Muscle of back (tissue), 13 donors: ENCODE measurements around the gene NIPSNAP3A. TPM values are rescaled to one million over a fixed set of nuclear protein-coding genes. Genes with fewer than 3 reads are reported as not detected.
"Not testable (repeated sequence)": the region's sequence is repeated elsewhere in the genome, so short reads cannot be mapped to it uniquely, and the experiment has no call there.

ENCODE experiments used
- DNase-seq, 3 donors: peaks; one replicate each; pipeline versions ENCODE4 v3.0.0 to v3.0.0-alpha.2; 2013
- long read RNA-seq, 9 donors: transcript quantifications; one replicate each; lab custom pipeline, GENCODE V29; 2026
- polyA plus RNA-seq, 10 donors: library from polyadenylated mRNA; unstranded; fragments of 120-200 nt; gene quantifications; one replicate each; pipeline ENCODE4 v1.2.1, GENCODE V29; 2013; ENCODE audit not compliant: insufficient read length in 10 of 10

Gene NIPSNAP3A
- 10 to 100 TPM; 47.7 to 64.1 (median 57.9) TPM for polyA plus RNA-seq
- long read RNA-seq, donor 1, transcript NIPSNAP3A-201 (6 exons, 1,633 nt): major isoform, 16 of 43 reads
- long read RNA-seq, donor 1, partial matches to known transcripts: 27 of 43 reads
- long read RNA-seq, donor 1, other reads (novel, unspliced or antisense): 0 of 43 reads
- long read RNA-seq, donor 2, transcript NIPSNAP3A-201 (6 exons, 1,633 nt): major isoform, 26 of 44 reads
- long read RNA-seq, donor 2, partial matches to known transcripts: 18 of 44 reads
- long read RNA-seq, donor 2, other reads (novel, unspliced or antisense): 0 of 44 reads
- long read RNA-seq, donor 3: 0 reads
- long read RNA-seq, donor 4, transcript NIPSNAP3A-201 (6 exons, 1,633 nt): major isoform, 14 of 43 reads
- long read RNA-seq, donor 4, partial matches to known transcripts: 29 of 43 reads
- long read RNA-seq, donor 4, other reads (novel, unspliced or antisense): 0 of 43 reads
- long read RNA-seq, donor 5, transcript NIPSNAP3A-201 (6 exons, 1,633 nt): major isoform, 31 of 39 reads
- long read RNA-seq, donor 5, partial matches to known transcripts: 8 of 39 reads
- long read RNA-seq, donor 5, other reads (novel, unspliced or antisense): 0 of 39 reads
- long read RNA-seq, donor 6, transcript NIPSNAP3A-201 (6 exons, 1,633 nt): major isoform, 19 of 58 reads
- long read RNA-seq, donor 6, partial matches to known transcripts: 39 of 58 reads
- long read RNA-seq, donor 6, other reads (novel, unspliced or antisense): 0 of 58 reads
- long read RNA-seq, donor 7, transcript NIPSNAP3A-201 (6 exons, 1,633 nt): major isoform, 15 of 31 reads
- long read RNA-seq, donor 7, partial matches to known transcripts: 15 of 31 reads
- long read RNA-seq, donor 7, other reads (novel, unspliced or antisense): 0 of 31 reads
- long read RNA-seq, donor 8, transcript NIPSNAP3A-201 (6 exons, 1,633 nt): major isoform, 16 of 34 reads
- long read RNA-seq, donor 8, partial matches to known transcripts: 18 of 34 reads
- long read RNA-seq, donor 8, other reads (novel, unspliced or antisense): 0 of 34 reads
- long read RNA-seq, donor 9, partial matches to known transcripts: 0 of 1 reads
- long read RNA-seq, donor 9, other reads (novel, unspliced or antisense): 0 of 1 reads

- peak; percentile 81 to 97 (median 87) for DNase-seq
Observed at GRCh38 chr9:104747565-104748358, at the start of gene NIPSNAP3A. Gene NIPSNAP3A (plus strand): TSS chr9:104747683. CDS start chr9:104747793, 110 bp downstream.

GRCh38 chr9:104700306-104700705 lies 47.2 kb upstream of the NIPSNAP3A start:
- no peak for DNase-seq

GRCh38 chr9:104708737-104709136 lies 38.7 kb upstream of the NIPSNAP3A start:
- not testable (repeated sequence) for DNase-seq

GRCh38 chr9:104711604-104712003 lies 35.9 kb upstream of the NIPSNAP3A start:
- DNase-seq: no peak

GRCh38 chr9:104725014-104725413 lies 22.5 kb upstream of the NIPSNAP3A start:
- peak in 1 of 3 donors; percentile 19 for DNase-seq

- DNase-seq: no peak
Observed at GRCh38 chr9:104738452-104738851, 9.0 kb upstream of the NIPSNAP3A start.

GRCh38 chr9:104740621-104741020 lies 6.9 kb upstream of the NIPSNAP3A start:
- DNase-seq: peak in 1 of 3 donors; percentile 47

- peak; percentile 63 to 80 (median 73) for DNase-seq
Observed at GRCh38 chr9:104743376-104743985, 4.0 kb upstream of the NIPSNAP3A start.

GRCh38 chr9:104745852-104746251 lies 1.6 kb upstream of the NIPSNAP3A start:
- no peak for DNase-seq

- DNase-seq: no peak
Observed at GRCh38 chr9:104746285-104746684, 1.2 kb upstream of the NIPSNAP3A start.

- no peak for DNase-seq
Observed at GRCh38 chr9:104746798-104747197, 685 bp upstream of the NIPSNAP3A start.

- no peak for DNase-seq
Observed at GRCh38 chr9:104747245-104747564, 278 bp upstream of the NIPSNAP3A start.

- DNase-seq: peak in 2 of 3 donors; percentile 35 to 68
Observed at GRCh38 chr9:104748359-104749031, 1.0 kb downstream of the NIPSNAP3A start.

GRCh38 chr9:104750185-104750767 lies 2.8 kb downstream of the NIPSNAP3A start:
- DNase-seq: no peak

GRCh38 chr9:104758974-104759373 lies 11.5 kb downstream of the NIPSNAP3A start:
- DNase-seq: peak in 1 of 3 donors; percentile 36

GRCh38 chr9:104765138-104765537 lies 17.7 kb downstream of the NIPSNAP3A start:
- no peak for DNase-seq

- no peak for DNase-seq
Observed at GRCh38 chr9:104766025-104766424, 18.5 kb downstream of the NIPSNAP3A start.

GRCh38 chr9:104767507-104767906 lies 20.0 kb downstream of the NIPSNAP3A start:
- DNase-seq: no peak

- DNase-seq: not testable (repeated sequence)
Observed at GRCh38 chr9:104769029-104769428, 21.5 kb downstream of the NIPSNAP3A start.

GRCh38 chr9:104769655-104770054 lies 22.2 kb downstream of the NIPSNAP3A start:
- no peak for DNase-seq
